IMR-90 (cell line): ENCODE results near the gene FXN.

Experiments
- BHLHE40 ChIP-seq: fragments of 150-350 bp; IDR thresholded peaks from 2 replicates; pipeline ENCODE4 v1.6.1; 2016; ENCODE audit warnings: mild to moderate bottlenecking, low read depth, low read length
- CEBPB ChIP-seq: IDR thresholded peaks from 2 replicates; pipeline ENCODE4 v1.6.1; 2012; ENCODE audit warnings: low read depth, low read length, improper control_type of control experiment
- MAZ ChIP-seq: IDR thresholded peaks from 2 replicates; pipeline ENCODE4 v1.6.1; 2012; ENCODE audit warnings: low read depth, mild to moderate bottlenecking, low read length, improper control_type of control experiment, moderate library complexity, borderline replicate concordance
- RAD21 ChIP-seq: IDR thresholded peaks from 2 replicates; pipeline ENCODE4 v1.6.1; 2012; ENCODE audit warnings: low read length, improper control_type of control experiment
- RCOR1 ChIP-seq: IDR thresholded peaks from 2 replicates; pipeline ENCODE4 v1.6.1; 2012; ENCODE audit warnings: mild to moderate bottlenecking, low read length, improper control_type of control experiment; ENCODE audit not compliant: insufficient replicate concordance
- RFX5 ChIP-seq: IDR thresholded peaks from 2 replicates; pipeline ENCODE4 v1.8.0; 2012; ENCODE audit warnings: low read depth, mild to moderate bottlenecking, low read length, moderate library complexity
- TF ChIP-seq, protein P1 (sequence below): conservative IDR thresholded peaks from 2 replicates; pipeline ENCODE4 v1.5.1; 2012; ENCODE audit warnings: mild to moderate bottlenecking, low read depth, low read length, improper control_type of control experiment

DNA sequence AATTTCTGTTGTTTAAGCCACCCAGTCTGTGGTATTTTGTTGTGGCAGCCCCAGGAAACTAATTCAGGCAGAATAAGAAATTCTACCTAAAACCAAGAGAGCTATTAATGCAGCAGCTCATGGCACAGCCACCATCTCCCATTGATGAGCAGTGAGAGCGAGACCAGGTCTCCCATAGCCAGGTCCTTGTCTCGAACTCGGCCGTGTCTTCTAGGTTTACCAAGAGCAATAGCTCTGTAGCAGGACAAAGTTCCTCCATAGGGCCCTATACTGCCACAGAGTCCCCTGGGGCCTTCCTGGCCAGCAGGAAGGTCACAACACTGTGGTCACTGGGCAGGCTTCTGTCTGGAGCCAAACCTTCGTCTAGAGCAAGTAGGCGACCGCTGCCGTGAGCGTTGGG is 104.0 kb downstream of the FXN start:
- TF ChIP-seq, protein P1, sequence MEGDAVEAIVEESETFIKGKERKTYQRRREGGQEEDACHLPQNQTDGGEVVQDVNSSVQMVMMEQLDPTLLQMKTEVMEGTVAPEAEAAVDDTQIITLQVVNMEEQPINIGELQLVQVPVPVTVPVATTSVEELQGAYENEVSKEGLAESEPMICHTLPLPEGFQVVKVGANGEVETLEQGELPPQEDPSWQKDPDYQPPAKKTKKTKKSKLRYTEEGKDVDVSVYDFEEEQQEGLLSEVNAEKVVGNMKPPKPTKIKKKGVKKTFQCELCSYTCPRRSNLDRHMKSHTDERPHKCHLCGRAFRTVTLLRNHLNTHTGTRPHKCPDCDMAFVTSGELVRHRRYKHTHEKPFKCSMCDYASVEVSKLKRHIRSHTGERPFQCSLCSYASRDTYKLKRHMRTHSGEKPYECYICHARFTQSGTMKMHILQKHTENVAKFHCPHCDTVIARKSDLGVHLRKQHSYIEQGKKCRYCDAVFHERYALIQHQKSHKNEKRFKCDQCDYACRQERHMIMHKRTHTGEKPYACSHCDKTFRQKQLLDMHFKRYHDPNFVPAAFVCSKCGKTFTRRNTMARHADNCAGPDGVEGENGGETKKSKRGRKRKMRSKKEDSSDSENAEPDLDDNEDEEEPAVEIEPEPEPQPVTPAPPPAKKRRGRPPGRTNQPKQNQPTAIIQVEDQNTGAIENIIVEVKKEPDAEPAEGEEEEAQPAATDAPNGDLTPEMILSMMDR: no peak
- TF ChIP-seq RAD21 (no peak), RFX5 (no peak), RCOR1 (no peak), MAZ (no peak), BHLHE40 (no peak), CEBPB (no peak)
